Astrocyte (in vitro differentiated cells and primary cell): ENCODE measurements around the gene HSPH1. TPM values are rescaled to one million over a fixed set of nuclear protein-coding genes. Genes with fewer than 3 reads are reported as not detected.

Source experiments
- DNase-seq: peaks from one replicate; pipeline ENCODE4 v3.0.0-alpha.2; 2010; ENCODE audit warnings: low read depth
- FAIRE-seq: peaks from 2 replicates; lab custom pipeline; 2011; peaks lifted over from hg19 to GRCh38; lab: Jason Lieb, UNC
- H2AFZ ChIP-seq: 2 replicates; pipeline ENCODE4 v1.6.0; 2012; ENCODE audit warnings: low read depth, low read length, inconsistent platforms
- H3K27ac ChIP-seq: 2 replicates; pipeline ENCODE4 v1.5.1; 2011; ENCODE audit warnings: low read depth, low read length, inconsistent platforms
- H3K27me3 ChIP-seq: 2 replicates; pipeline ENCODE4 v1.6.0; 2011; ENCODE audit warnings: low read length, inconsistent platforms; ENCODE audit not compliant: insufficient read depth
- H3K36me3 ChIP-seq: 2 replicates; pipeline ENCODE4 v1.5.1; 2011; ENCODE audit warnings: low read length, inconsistent platforms; ENCODE audit not compliant: insufficient read depth
- H3K4me1 ChIP-seq: 2 replicates; pipeline ENCODE4 v1.5.1; 2011; ENCODE audit warnings: low read length, inconsistent platforms; ENCODE audit not compliant: insufficient read depth
- H3K4me2 ChIP-seq: 2 replicates; pipeline ENCODE4 v1.6.0; 2012; ENCODE audit warnings: low read length, inconsistent platforms
- H3K4me3 ChIP-seq: 2 replicates; pipeline ENCODE4 v1.5.1; 2011; ENCODE audit warnings: low read depth, mild to moderate bottlenecking, low read length, inconsistent platforms; ENCODE audit not compliant: insufficient read depth
- H3K79me2 ChIP-seq: 2 replicates; pipeline ENCODE4 v1.6.0; 2012; ENCODE audit warnings: mild to moderate bottlenecking, low read length, inconsistent platforms; ENCODE audit not compliant: insufficient read depth
- H3K9ac ChIP-seq: 2 replicates; pipeline ENCODE4 v1.6.0; 2012; ENCODE audit warnings: mild to moderate bottlenecking, low read length, inconsistent platforms
- H3K9me3 ChIP-seq: 2 replicates; pipeline ENCODE4 v1.5.1; 2012; ENCODE audit warnings: low read depth, mild to moderate bottlenecking, low read length, inconsistent platforms; ENCODE audit not compliant: insufficient read depth
- H4K20me1 ChIP-seq: 2 replicates; pipeline ENCODE4 v1.6.0; 2012; ENCODE audit warnings: low read length, inconsistent platforms; ENCODE audit not compliant: insufficient read depth
- H3K27ac Mint-ChIP-seq: one replicate; pipeline ENCODE4 v1.8.0; 2021; ENCODE audit warnings: mild to moderate bottlenecking, mixed read lengths; ENCODE audit not compliant: unreplicated experiment
- H3K27me3 Mint-ChIP-seq: one replicate; pipeline ENCODE4 v1.8.0; 2021; ENCODE audit warnings: low read depth, mixed read lengths; ENCODE audit not compliant: unreplicated experiment
- H3K36me3 Mint-ChIP-seq: one replicate; pipeline ENCODE4 v1.8.0; 2021; ENCODE audit warnings: low read depth, mixed read lengths; ENCODE audit not compliant: unreplicated experiment
- H3K4me1 Mint-ChIP-seq: one replicate; pipeline ENCODE4 v1.8.0; 2021; ENCODE audit warnings: low read depth, mixed read lengths; ENCODE audit not compliant: unreplicated experiment
- H3K4me3 Mint-ChIP-seq: one replicate; pipeline ENCODE4 v1.8.0; 2021; ENCODE audit warnings: mild to moderate bottlenecking, moderate library complexity, mixed read lengths; ENCODE audit not compliant: unreplicated experiment
- H3K9me3 Mint-ChIP-seq: one replicate; pipeline ENCODE4 v1.8.0; 2021; ENCODE audit warnings: mild to moderate bottlenecking, mixed read lengths; ENCODE audit not compliant: unreplicated experiment
- CTCF ChIP-seq: IDR thresholded peaks from 2 replicates; pipeline ENCODE4 v1.5.1; 2011; ENCODE audit warnings: low read depth, mild to moderate bottlenecking, inconsistent platforms, low read length, moderate library complexity; ENCODE audit not compliant: insufficient read depth
- EZH2 ChIP-seq: IDR thresholded peaks from 2 replicates; pipeline ENCODE4 v1.6.1; 2012; ENCODE audit warnings: mild to moderate bottlenecking, low read length, inconsistent platforms; ENCODE audit not compliant: insufficient read depth
- total RNA-seq: library from RNA; stranded (reverse); gene quantifications from 2 replicates; pipeline ENCODE4 v1.2.1, GENCODE V29; 2021

HSPH1 gene
- total RNA-seq, 1 donor from 2014 or later, result 145 TPM

DNA sequence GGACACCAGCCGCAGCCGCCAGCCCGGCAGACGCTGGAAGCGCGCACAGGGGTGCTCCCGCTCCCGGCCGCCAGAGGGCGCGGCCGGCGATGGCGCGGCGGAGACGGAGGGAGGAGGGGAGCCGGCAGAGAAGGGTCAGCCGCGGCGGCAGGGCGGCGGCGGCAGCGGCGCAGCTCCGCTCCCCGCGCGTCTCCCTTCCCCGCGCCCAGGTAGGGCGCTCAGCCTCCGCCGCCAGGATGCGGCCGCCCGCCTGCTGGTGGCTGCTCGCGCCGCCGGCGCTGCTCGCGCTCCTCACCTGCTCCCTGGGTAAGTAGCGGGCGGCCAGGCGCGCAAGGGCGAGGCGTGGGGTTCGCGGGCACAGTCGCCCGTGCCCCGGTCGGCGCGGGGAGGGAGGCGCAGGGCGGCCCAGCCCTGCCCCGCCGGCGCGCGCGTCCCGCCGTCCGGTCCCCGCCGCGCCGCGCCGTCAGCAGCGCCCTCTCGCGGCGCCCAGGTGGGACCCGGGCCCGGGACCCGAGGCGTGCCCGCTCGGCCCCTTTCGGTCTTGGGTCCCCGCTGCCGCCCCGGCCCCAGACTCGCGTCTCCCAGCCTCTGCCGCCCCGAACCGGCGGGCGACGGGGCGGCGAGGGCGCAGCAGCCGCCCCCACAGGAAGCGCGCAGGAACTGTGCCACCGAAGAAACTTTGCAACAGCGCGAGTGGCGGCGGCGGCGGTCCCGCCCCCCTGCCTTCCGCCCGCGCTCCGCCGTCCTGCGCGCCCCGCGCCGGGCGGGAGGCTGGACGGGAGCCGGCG lies 38.3 kb upstream of the HSPH1 start, which contains the start of gene B3GLCT:
Gene B3GLCT (plus strand): TSS at position 127 of the 788 bp plus-strand sequence. CDS start 110 bp downstream, at position 237.
- Histone ChIP-seq H4K20me1 (no peaks in the 10 kb centered on the region), H2AFZ (peak within 1 kb of the TSS; percentile 84), H3K4me3 (peak within 1 kb of the TSS; percentile 74), H3K27ac (peak within 1 kb of the TSS; percentile 81), H3K4me2 (peak within 1 kb of the TSS; percentile 84), H3K79me2 (peaks cover 22% of the 10 kb centered on the region), H3K4me1 (peaks cover 17% of the 10 kb centered on the region), H3K9ac (peak within 1 kb of the TSS; percentile 87), H3K27me3 (no peaks in the 10 kb centered on the region), H3K36me3 (no peaks in the 10 kb centered on the region), H3K9me3 (no peaks in the 10 kb centered on the region)
- peaks cover 22% of the 10 kb centered on the region for H3K4me1 Mint-ChIP-seq
- DNase-seq, result peak; percentile 37
- H3K4me3 Mint-ChIP-seq, result peak within 1 kb of the TSS; percentile 89
- peak; percentile 44 for TF ChIP-seq CTCF
- no peak for TF ChIP-seq EZH2
- FAIRE-seq, result no peak
- H3K27ac Mint-ChIP-seq, result peak within 1 kb of the TSS; percentile 55
- no peaks in the 10 kb centered on the region for H3K27me3 Mint-ChIP-seq
- no peaks in the 10 kb centered on the region for H3K9me3 Mint-ChIP-seq
- H3K36me3 Mint-ChIP-seq, result no peaks in the 10 kb centered on the region

GRCh38 chr13:31199527-31199848 lies 37.8 kb upstream of the HSPH1 start:
- Mint-ChIP-seq H3K27ac (no peak overlapping the region), H3K4me3 (peak overlapping the region; percentile 89), H3K4me1 (peaks cover 17% of the 10 kb centered on the region), H3K9me3 (no peaks in the 10 kb centered on the region), H3K27me3 (no peaks in the 10 kb centered on the region), H3K36me3 (no peaks in the 10 kb centered on the region)
- Histone ChIP-seq H3K27me3 (no peaks in the 10 kb centered on the region), H3K36me3 (no peaks in the 10 kb centered on the region), H3K4me3 (peak overlapping the region; percentile 74), H3K9ac (peak overlapping the region; percentile 87), H4K20me1 (no peaks in the 10 kb centered on the region), H3K27ac (no peak overlapping the region), H3K4me1 (peaks cover 17% of the 10 kb centered on the region), H3K4me2 (peak overlapping the region; percentile 84), H3K9me3 (no peaks in the 10 kb centered on the region), H2AFZ (peak overlapping the region; percentile 79), H3K79me2 (peaks cover 17% of the 10 kb centered on the region)
- no peak for FAIRE-seq
- no peak for DNase-seq
- no peak for TF ChIP-seq CTCF
- TF ChIP-seq EZH2, result no peak

GRCh38 chr13:31198519-31198918 lies 36.8 kb upstream of the HSPH1 start:
- no peak overlapping the region for H3K4me2 ChIP-seq
- H3K9me3 ChIP-seq, result no peaks in the 10 kb centered on the region
- no peak overlapping the region for H3K27ac ChIP-seq
- H3K9ac ChIP-seq, result no peak overlapping the region
- Mint-ChIP-seq H3K4me1 (peaks cover 13% of the 10 kb centered on the region), H3K4me3 (peak overlapping the region; percentile 28), H3K9me3 (no peaks in the 10 kb centered on the region), H3K27me3 (no peaks in the 10 kb centered on the region), H3K36me3 (no peaks in the 10 kb centered on the region), H3K27ac (no peak overlapping the region)
- no peak for TF ChIP-seq EZH2
- no peak for TF ChIP-seq CTCF
- H3K79me2 ChIP-seq, result peaks cover 11% of the 10 kb centered on the region
- no peaks in the 10 kb centered on the region for H4K20me1 ChIP-seq
- H3K27me3 ChIP-seq, result no peaks in the 10 kb centered on the region
- no peak overlapping the region for H3K4me3 ChIP-seq
- no peak overlapping the region for H2AFZ ChIP-seq
- peaks cover 15% of the 10 kb centered on the region for H3K4me1 ChIP-seq
- FAIRE-seq (no peak), DNase-seq (no peak)
- H3K36me3 ChIP-seq, result no peaks in the 10 kb centered on the region
